Colonic mucosa (tissue), 4 donors: Measurements from ENCODE around the gene NCBP2. TPM values are rescaled to one million over a fixed set of nuclear protein-coding genes. Genes with fewer than 3 reads are reported as not detected.

Source experiments
- DNase-seq: peaks from one replicate; pipeline ENCODE4 v3.0.0-alpha.2; 2020
- H3K27ac ChIP-seq: fragments of 200-600 bp; one replicate; pipeline ENCODE4 v1.8.0; 2021
- H3K27me3 ChIP-seq: fragments of 200-600 bp; one replicate; pipeline ENCODE4 v1.8.0; 2021
- H3K36me3 ChIP-seq: fragments of 200-600 bp; one replicate; pipeline ENCODE4 v1.8.0; 2021
- H3K4me1 ChIP-seq: fragments of 200-600 bp; one replicate; pipeline ENCODE4 v1.8.0; 2021; ENCODE audit warnings: mild to moderate bottlenecking
- H3K4me3 ChIP-seq: fragments of 200-600 bp; one replicate; pipeline ENCODE4 v1.8.0; 2021
- H3K9ac ChIP-seq, 2 donors: one replicate each; pipeline ENCODE4 v1.7.0; 2013; ENCODE audit warnings: control low read depth in 2 of 2, low read depth in 2 of 2, low read length in 2 of 2
- H3K9me3 ChIP-seq: fragments of 200-600 bp; one replicate; pipeline ENCODE4 v1.8.0; 2021
- CTCF ChIP-seq: fragments of 200-600 bp; IDR thresholded peaks from one replicate; pipeline ENCODE4 v1.8.0; 2022; ENCODE audit warnings: antibody characterized with exemption, mild to moderate bottlenecking
- intact Hi-C: fragments of 100-400 bp; cut with DNase I; formaldehyde crosslinking; loops from one replicate; pipeline ENCODE4 v1.14.1; 2022
- total RNA-seq, 2 donors: library from RNA; stranded (reverse); fragmentation: NEBNext Ultra II Directional in 1 of 2; extraction: Animal tissue kit (Norgen Biotek cat#: 25700) in 1 of 2; gene quantifications; one replicate each; pipeline ENCODE4 v1.2.1, GENCODE V29; 2021
- donor health status: healthy.
- donor health status: DM: no; HTN: no; CAD: no.
- donor health status: DM: no; HTN: no; CAD: no.

NCBP2 gene
- total RNA-seq, 2 donors from 2014 or later = 61.8 to 92.8 TPM

GRCh38 chr3:196979545-196979944, 37.2 kb upstream of the NCBP2 start:
- intact Hi-C loops = no loop called here
- no peak for TF ChIP-seq CTCF
- no peaks in the 10 kb centered on the region for H3K9me3 ChIP-seq
- no peak overlapping the region for H3K9ac ChIP-seq
- DNase-seq = no peak
- no peaks in the 10 kb centered on the region for H3K36me3 ChIP-seq
- H3K27ac ChIP-seq = no peak overlapping the region
- no peak overlapping the region for H3K4me3 ChIP-seq
- no peaks in the 10 kb centered on the region for H3K4me1 ChIP-seq
- no peaks in the 10 kb centered on the region for H3K27me3 ChIP-seq

- Histone ChIP-seq H3K27me3 (no peaks in the 10 kb centered on the region), H3K4me1 (no peaks in the 10 kb centered on the region), H3K9me3 (no peaks in the 10 kb centered on the region), H3K36me3 (no peaks in the 10 kb centered on the region), H3K27ac (no peak overlapping the region), H3K9ac (no peak overlapping the region), H3K4me3 (no peak overlapping the region)
- no peak for DNase-seq
- no peak for TF ChIP-seq CTCF
- intact Hi-C loops = no loop called here
These were observed 34.6 kb upstream of the NCBP2 start for GRCh38 chr3:196976941-196977340.

DNA sequence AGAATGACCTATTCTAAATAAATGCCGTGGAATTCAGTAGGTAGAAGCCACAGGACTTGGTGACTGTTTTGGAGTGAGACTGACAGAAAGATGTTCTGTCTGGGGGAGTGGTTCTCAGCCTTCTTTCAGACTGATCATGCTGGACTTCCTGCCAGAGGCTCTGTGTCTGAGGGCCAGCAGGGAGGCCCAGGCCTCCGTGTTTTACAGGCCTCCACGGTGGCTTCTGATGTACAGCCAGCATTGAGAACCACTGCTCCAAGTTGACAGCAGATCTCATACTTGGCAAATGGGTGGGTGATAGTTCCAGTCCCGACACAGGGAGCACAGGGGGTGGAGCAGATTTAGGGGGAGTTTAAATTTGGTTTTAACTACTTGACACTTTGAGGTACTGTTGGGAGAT, 33.0 kb upstream of the NCBP2 start:
- Histone ChIP-seq H3K4me3 (no peak overlapping the region), H3K27me3 (no peaks in the 10 kb centered on the region), H3K9me3 (no peaks in the 10 kb centered on the region), H3K9ac (no peak overlapping the region), H3K27ac (no peak overlapping the region), H3K36me3 (no peaks in the 10 kb centered on the region), H3K4me1 (no peaks in the 10 kb centered on the region)
- TF ChIP-seq CTCF = no peak
- no peak for DNase-seq
- intact Hi-C loops = no loop called here

- H3K36me3 ChIP-seq = no peaks in the 10 kb centered on the region
- no peak overlapping the region for H3K27ac ChIP-seq
- no peaks in the 10 kb centered on the region for H3K9me3 ChIP-seq
- H3K4me3 ChIP-seq = no peak overlapping the region
- intact Hi-C loops = no loop called here
- no peak for DNase-seq
- no peaks in the 10 kb centered on the region for H3K27me3 ChIP-seq
- H3K4me1 ChIP-seq = no peaks in the 10 kb centered on the region
- H3K9ac ChIP-seq = no peak overlapping the region
- TF ChIP-seq CTCF = no peak
These were observed 32.3 kb upstream of the NCBP2 start for GRCh38 chr3:196974661-196975060.

GRCh38 chr3:196971094-196971698, 28.9 kb upstream of the NCBP2 start:
- no peak for DNase-seq
- intact Hi-C loops = no loop called here

More at GRCh38 chr3:196971094-196971698, 28.9 kb upstream of the NCBP2 start:
- H3K4me3 ChIP-seq = no peak overlapping the region
- H3K9ac ChIP-seq = no peak overlapping the region
- no peaks in the 10 kb centered on the region for H3K27me3 ChIP-seq
- H3K36me3 ChIP-seq = no peaks in the 10 kb centered on the region
- H3K27ac ChIP-seq = no peak overlapping the region
- peaks cover 8% of the 10 kb centered on the region for H3K4me1 ChIP-seq
- TF ChIP-seq CTCF = no peak
- H3K9me3 ChIP-seq = no peaks in the 10 kb centered on the region
